ENCODE measurements around the gene SRPK3.
A peak's percentile ranks its signal among the peaks of the same experiment; 100 is the strongest.
"Not testable (repeated sequence)": the region's sequence is repeated elsewhere in the genome, so short reads cannot be mapped to it uniquely, and the experiment has no call there.

SRPK3 gene

DNA sequence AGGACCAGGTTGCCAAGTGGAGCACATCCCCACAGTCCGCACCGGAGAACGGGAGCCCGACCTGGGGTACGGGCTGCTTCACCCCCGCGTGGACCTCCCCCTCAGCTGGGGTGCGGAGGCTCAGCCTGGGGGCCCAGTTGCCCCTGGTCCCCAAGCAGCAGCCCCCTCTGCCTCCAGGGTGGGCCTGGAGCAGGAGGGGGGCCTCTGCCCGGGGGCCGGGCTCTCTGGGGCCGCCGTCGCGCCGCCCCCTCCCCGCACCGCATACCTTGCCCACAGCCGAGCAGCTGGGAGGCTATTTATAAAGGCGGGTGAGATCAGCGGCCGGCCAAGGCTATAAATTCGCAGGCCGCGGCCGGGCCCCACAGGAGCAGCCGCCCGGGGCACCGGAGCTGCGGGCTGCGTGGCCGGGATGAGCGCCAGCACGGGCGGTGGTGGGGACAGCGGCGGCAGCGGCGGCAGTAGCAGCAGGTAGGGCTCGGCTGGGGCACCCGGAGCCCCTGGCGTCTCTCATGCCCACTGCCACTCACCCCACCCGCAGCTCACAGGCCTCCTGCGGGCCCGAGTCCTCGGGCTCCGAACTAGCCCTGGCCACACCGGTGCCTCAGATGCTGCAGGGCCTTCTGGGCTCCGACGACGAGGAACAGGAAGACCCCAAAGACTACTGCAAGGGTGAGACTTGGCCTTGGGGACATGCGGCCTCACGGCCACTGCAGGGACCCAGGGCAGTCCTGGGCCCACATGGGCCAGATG lies at the start of gene SRPK3:
Gene SRPK3, plus strand, starts transcription at position 364 of the 750 bp plus-strand sequence. Its CDS starts 46 bp downstream, at position 410.
- DNase-seq: no peak

GRCh38 chrX:153731117-153731844 lies 49.6 kb upstream of the SRPK3 start:
- no peak for DNase-seq

- no peak for DNase-seq
Observed at GRCh38 chrX:153731845-153732215, 49.0 kb upstream of the SRPK3 start.

DNA sequence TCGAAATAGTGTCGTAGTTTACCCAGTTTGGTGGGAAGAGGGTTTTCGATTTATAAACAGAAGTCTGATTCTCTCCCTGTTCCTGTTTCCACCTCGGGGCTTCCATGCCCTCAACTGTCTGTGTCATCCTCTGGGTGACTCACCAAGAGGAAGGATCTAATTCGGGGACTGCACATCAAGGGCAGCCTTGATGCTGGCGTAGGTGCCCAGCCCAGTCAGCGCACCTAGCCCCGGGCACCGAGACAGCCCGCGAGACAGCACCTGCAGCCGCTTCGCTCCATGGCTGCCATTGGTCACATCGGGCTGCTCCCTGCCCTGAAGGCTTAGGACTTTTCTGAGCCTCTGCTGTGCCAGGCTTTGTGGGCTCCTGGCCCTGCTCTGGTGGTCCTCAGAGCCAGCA lies 48.4 kb upstream of the SRPK3 start:
- DNase-seq: no peak

DNA sequence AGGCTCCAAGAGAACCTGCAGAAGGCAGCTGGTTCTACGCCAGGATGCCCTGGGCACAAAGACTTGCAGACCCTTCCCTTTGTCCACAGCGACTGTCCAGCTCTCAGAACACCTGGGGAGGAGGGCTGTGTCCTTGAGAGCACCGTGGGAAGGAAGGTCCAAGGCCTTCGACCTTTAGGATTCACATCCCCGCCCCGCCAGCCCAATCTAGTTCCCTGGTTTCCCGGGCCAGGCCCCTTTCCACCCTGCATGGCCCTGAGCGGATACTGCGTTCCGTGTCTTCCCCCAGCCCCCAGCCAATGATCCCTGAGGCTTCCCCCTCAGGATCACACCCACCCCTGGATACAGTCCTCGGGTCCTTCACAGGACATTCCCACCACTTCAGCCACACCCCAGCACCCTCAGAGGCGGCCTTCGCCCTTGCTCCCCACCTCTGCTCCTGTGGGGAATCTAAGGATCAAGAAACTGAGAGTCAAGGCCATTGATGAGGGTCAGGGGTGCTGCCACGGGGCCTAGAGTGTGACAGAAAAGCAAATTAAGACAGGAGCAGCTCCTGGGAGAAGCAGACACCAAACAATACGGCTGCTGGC lies 47.1 kb upstream of the SRPK3 start:
- no peak for DNase-seq

- no peak for DNase-seq
Observed at GRCh38 chrX:153734871-153735270, 46.0 kb upstream of the SRPK3 start.

DNA sequence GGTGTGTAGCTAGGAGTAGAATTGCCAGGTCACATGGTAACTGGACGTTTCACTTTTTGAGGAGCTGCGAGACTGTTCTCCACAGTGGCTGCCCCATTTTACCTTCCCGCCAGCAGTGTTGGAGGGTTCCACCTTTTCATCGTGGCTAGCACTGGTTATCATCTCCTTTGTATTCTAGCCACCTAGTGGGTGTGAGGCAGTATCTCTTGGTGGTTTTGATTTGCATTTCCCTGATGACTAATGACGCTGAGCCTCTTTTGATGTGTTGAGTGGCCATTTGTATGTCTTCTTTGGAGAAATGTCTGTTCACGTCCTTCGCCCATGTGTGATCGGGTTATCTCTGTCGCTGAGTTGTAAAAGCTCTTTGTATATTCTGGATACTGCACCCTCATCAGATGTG lies 45.6 kb upstream of the SRPK3 start:
- peak; percentile 39 for DNase-seq

DNA sequence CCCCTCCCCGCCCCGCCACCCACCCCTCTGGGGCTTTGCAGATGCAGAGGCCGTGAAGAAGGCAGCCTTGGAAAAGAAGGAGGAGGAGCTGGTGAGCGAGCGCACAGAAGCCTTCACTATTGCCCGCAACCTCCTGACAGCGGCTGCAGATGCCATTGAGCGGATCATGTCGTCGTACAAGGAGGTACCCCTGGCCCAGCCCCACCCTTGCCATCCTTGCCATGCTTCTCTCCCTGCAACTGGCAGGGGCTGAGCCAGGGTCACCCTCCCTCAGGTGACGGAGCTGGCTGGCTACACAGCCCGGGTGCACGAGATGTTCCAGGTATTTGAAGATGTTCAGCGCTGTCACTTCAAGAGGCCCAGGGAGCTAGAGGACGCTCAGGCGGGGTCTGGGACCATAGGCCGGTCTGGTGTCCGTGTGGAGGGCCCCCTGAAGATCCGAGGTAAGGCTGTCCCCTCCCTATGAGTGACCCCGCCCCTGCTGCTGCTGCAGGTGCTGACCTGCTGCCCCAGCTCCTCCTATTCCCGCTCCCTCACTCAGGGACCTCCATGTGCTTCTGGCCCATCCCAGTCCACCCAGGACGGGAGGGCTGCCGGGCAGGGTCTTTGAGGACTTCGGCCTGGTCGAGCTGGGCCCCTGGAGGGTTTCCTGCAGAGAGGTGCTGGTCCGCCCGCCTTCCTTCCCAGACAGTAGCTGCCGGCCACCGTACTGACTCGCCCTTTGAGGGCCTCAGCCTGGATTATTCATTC lies 44.6 kb upstream of the SRPK3 start:
- DNase-seq: no peak

DNA sequence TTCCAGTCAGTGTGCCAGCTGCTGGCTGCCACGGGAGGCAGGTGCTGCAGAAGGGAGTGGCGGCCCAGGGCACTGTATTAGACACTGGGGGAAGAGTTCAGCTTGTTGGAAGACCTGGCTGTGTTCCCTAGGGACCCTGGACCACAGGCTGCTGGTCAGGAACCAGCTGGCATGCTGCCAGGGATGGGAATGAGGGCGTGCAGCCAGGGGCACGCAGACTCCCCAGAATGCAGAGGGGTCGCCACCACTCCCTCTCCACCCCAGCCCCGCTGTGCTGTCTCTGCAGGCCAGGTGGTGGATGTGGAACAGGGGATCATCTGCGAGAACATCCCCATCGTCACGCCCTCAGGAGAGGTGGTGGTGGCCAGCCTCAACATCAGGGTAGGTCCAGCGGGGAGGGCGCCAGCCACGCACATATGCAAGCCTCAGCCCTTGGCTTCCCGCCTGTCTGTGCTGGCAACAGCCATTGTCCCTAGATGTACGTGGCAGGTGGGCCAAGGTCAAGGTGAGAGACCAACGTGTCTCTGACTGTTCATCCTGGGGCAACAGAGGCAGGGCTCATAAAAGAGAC lies 43.9 kb upstream of the SRPK3 start:
- DNase-seq: no peak

DNA sequence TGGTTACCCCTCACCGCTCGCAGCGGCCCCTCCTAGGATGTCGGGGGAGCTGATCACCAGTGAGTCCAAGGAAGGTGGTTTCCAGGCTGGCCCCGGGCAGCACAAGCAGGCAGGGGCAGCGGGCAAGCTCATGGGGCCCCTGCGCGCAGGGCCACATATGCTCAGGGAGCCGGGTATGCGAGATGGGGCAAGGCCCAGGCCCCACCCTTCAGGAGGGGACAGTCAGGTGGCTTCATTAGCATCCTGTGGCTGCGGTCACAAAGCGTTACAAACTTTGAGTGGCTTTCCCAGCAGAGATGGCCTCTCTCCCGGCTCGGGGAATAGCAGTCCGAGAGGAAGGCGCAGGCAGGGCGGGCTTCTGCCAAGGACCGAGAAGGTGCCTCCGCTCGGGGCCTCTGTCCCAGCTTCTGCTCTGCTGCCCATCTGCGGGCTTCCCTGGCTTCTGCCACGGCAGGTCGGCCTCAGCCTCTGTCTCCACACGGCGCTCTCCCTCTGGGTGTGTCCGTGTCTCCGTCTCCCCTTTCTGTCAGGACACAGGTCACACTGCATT lies 42.7 kb upstream of the SRPK3 start:
- no peak for DNase-seq

DNA sequence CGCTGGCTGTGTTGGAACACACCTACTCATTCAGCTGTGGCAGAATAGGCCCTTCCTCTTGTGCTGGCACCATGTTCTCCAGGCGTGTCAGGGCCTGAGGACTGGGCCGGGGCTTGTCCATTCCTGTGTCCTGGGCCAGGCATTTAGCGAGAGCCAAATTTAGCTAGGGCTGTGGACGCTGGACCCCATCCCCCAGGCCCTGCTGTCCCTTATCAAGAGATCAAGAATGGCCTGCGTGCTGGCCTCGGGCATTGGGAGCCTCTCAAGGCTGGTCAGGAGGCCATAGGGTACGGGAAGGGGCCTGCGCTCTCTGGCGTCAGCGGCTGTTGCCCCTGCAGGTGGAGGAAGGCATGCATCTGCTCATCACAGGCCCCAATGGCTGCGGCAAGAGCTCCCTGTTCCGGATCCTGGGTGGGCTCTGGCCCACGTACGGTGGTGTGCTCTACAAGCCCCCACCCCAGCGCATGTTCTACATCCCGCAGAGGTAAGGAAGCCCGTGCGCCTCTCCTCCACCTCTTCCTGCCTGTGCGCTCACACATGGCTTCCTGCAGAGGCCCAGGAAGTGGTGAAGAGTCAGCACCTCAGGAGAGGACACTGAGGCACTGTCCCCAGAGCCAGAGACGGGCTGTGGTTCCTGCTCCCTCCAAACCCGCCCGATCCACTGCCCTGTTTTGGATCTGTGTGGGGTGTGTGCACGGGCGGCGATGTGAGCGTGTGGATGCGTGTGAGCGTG lies 40.9 kb upstream of the SRPK3 start:
- DNase-seq: no peak

GRCh38 chrX:153740631-153741222 lies 40.1 kb upstream of the SRPK3 start:
- no peak for DNase-seq

- no peak for DNase-seq
Observed at GRCh38 chrX:153741446-153741845, 39.4 kb upstream of the SRPK3 start.

GRCh38 chrX:153742111-153742510 lies 38.7 kb upstream of the SRPK3 start:
- DNase-seq: not testable (repeated sequence)

DNA sequence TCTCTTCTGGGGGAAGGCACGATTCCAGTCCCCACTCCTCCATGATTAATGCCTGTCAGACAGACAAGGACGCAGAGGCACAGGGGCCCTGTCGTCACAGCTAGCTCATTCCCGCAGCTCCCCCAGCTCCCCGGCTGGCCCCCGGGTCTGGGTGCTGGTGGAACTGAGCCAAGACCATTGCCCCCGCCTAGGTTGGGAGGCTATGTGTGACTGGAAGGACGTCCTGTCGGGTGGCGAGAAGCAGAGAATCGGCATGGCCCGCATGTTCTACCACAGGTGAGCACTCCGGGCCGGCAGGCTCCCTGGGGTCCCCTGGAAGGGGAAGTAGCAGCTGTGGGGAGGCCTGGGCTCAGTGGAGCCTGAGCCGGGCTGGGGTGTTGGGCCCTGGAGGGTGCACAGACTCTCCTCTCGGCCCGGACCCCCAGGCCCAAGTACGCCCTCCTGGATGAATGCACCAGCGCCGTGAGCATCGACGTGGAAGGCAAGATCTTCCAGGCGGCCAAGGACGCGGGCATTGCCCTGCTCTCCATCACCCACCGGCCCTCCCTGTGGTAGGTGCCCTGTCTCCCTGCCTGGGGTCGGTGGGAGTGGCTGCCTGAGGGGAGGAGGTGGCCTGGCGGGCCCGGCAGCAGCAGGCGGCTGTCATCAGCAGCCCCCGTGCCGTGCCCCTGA lies 37.9 kb upstream of the SRPK3 start:
- not testable (repeated sequence) for DNase-seq

DNA sequence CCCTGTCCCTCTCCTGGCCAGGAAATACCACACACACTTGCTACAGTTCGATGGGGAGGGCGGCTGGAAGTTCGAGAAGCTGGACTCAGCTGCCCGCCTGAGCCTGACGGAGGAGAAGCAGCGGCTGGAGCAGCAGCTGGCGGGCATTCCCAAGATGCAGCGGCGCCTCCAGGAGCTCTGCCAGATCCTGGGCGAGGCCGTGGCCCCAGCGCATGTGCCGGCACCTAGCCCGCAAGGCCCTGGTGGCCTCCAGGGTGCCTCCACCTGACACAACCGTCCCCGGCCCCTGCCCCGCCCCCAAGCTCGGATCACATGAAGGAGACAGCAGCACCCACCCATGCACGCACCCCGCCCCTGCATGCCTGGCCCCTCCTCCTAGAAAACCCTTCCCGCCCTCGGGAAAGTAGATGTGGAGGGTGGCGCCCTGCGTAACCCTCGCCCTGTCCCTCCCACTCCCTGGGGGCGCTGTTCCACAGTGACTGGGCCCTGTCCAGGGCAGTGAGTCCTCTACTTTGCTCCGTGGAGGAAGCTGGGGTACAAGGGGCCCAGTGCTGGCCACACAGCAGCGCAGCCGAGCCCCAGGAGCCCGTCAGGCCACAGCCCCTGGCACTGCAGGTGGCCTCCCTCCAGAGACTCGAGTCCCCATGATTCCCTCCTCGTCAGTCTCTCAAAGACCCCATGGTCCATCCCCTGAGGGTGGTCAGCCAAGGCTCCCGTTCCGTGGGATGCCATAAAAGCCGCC lies 37.2 kb upstream of the SRPK3 start:
- DNase-seq: peak; percentile 20

DNA sequence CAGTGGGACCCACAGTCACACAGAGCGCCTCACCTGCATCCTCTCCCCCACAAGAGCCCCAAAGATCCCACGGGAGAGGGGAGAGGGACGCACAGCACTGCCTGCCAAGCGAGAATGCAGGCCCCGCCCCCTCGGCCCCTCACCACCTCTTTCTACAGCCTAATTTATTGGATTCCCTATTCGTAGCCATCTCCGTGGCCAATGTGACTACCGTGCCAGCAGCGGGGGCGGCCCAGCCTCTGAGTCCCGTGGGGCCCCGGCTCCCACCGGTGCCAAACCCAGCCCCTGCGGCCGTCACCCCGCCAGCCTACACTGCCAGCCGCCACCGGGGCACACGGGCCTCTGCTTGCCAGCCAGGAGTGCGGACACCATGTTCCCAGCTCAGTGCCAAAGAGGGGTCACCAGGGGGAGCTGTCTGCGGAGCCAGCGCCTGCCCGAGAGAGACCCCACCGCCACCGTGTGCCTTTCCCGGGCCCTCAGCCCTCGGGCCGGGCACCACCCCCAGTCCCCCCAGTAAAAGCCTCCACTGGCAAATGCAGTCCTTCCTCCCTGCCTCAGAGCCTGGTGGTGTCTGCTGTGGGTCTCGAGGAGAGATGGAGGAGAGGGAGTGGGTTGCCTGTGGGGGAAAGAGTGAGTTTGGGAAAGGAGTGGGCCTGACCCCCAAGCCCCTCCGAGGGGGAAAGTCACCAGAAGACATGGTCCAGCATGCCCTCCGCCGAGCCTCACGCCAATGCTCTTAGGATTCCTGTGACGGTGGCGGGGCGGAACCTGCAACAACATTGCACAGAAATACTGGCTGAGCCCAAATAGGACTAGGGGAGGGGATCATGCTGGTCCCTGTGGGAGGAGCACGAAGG lies 36.4 kb upstream of the SRPK3 start:
- peak; percentile 18 for DNase-seq

DNA sequence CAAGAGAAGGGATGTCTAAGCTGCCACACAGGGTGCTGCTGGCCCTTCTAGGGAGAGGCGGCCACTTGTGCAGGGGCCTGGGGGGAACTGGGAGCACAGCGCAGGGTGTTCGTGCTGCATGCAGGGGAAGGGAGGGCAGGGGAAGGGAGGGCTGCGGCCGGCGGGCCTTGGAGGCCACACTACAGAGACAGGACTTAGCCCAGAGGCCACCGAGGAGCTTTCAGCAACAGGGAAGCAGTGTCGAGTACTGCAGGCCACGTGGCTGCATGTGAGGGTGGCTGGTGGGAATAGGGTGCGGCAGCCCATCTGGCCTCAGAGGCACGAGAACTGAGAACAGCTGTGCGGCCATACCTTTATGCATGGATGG lies 35.8 kb upstream of the SRPK3 start:
- DNase-seq: not testable (repeated sequence)

DNA sequence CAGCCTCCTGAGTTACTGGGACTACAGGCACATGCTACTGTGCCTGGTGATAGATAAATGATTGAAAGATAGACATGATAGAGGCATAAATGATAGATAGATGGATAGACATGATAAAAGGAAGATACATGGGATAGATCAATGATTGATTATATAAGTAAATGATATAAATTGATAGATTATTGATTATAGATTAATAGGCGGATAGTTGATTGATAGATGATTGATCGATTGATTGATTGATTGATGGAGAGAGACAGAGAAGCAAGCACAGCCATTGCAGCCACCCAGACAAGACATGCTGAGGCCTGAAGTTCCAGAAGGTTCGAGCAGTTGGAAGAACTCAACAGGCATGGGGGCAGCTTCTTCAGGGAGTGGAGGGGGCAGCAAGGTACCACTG lies 34.5 kb upstream of the SRPK3 start:
- DNase-seq: no peak
